Cardiac atrium fibroblast (primary cell): ENCODE data around the gene MVB12B. TPM values are rescaled to one million over a fixed set of nuclear protein-coding genes. Genes with fewer than 3 reads are reported as not detected.

Source experiments
- total RNA-seq: library from RNA; depleted of rRNA; stranded (reverse); fragments of >200 nt; gene quantifications from 2 replicates; pipeline ENCODE4 v1.2.3, GENCODE V29; 2015

Gene MVB12B
- 0.54 and 2.8 TPM in 2 replicates for total RNA-seq

GRCh38 chr9:126326228-126327005 lies at the start of gene MVB12B:
Gene MVB12B (plus strand): TSS chr9:126326829. CDS start chr9:126326930, 101 bp downstream.

